ENCODE data around the gene MRPL41.

MRPL41 gene

DNA sequence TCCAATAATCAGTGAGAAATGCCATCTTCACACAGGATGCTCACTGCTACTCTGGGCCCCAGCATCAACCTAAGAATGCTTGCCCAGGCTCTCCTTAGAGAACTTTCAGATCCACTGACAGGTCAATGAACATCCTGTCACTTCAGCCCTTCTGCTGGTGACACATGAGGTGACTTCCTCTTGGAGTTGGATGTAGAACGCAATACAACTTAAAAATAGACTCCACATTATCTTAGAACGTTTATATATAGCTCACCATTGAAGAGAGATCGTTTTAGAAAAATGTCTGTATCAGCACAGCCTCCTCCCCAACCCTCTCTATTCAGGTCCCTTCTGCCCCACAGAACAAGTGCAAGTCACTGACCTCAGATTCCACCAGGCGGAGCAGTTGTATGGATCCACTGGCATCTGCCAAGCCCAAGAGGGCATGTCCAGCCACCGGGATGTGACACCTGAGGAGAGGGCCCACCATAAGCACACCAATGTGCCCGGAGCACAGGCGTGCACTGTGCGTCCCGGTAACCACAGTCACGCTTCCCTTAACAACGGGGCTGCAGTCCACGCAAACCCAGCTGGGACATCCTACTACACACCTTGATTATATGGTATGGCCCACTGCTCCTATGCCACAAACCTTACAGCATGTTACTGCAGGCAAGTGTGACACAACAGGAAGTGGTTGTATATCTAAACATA is 24.2 kb downstream of the MRPL41 start:
- no peak for DNase-seq (ENCODE audit: low read depth)
- H3K4me3 ChIP-seq (ENCODE audit: low read depth, low read length): no peak overlapping the region
- TF ChIP-seq, protein P1, sequence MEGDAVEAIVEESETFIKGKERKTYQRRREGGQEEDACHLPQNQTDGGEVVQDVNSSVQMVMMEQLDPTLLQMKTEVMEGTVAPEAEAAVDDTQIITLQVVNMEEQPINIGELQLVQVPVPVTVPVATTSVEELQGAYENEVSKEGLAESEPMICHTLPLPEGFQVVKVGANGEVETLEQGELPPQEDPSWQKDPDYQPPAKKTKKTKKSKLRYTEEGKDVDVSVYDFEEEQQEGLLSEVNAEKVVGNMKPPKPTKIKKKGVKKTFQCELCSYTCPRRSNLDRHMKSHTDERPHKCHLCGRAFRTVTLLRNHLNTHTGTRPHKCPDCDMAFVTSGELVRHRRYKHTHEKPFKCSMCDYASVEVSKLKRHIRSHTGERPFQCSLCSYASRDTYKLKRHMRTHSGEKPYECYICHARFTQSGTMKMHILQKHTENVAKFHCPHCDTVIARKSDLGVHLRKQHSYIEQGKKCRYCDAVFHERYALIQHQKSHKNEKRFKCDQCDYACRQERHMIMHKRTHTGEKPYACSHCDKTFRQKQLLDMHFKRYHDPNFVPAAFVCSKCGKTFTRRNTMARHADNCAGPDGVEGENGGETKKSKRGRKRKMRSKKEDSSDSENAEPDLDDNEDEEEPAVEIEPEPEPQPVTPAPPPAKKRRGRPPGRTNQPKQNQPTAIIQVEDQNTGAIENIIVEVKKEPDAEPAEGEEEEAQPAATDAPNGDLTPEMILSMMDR (IDR thresholded peaks at IDR 0.05; ENCODE audit: low read depth, low read length, missing control alignments): peak; percentile 10

DNA sequence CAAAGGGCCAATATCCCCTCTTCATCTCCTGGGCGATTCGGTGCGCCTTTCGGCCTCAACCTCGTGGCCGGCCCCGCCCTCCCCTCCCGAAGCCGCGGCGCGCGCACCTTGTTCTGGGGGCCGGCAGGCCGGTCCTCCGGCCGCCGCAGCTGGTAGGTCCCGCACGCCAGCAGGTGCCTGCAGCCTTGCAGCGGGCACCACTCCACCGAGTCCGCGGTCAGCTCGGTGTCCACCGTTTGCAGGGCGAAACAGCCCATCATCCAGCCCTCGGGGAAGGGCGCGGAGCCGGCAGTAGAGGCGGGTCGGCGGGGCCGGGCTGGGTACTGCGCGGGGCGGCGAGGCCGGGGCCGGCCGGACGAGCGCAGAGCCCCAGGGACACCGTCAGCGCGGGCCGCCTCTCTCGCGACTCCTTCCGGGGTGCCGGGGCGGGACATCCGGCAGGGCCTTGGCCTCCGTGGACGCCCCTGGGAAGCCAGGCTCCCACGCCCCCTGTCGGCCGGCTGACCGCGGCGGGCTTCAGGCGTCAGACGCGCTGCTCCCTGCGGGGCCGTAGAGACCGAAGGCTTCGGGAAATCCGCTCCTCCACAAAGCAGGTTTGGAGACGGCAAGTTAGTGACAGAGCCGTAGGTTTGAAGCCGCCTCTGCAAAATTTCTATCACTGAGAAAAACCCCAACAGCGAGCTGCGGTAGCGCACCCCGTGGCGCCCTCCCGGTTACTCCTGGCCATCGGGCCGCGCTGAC is 27.0 kb downstream of the MRPL41 start, which contains the start of gene DPH7:
Gene DPH7, minus strand, starts transcription at position 408 of the 741 bp plus-strand sequence. Its CDS starts 148 bp downstream, at position 260.
- peak; percentile 57 for DNase-seq (ENCODE audit: low read depth)
- peak within 1 kb of the TSS; percentile 93 for H3K4me3 ChIP-seq (ENCODE audit: low read depth, low read length)
- TF ChIP-seq, protein P1 (IDR thresholded peaks at IDR 0.05; ENCODE audit: low read depth, low read length, missing control alignments): peak; percentile 90

DNA sequence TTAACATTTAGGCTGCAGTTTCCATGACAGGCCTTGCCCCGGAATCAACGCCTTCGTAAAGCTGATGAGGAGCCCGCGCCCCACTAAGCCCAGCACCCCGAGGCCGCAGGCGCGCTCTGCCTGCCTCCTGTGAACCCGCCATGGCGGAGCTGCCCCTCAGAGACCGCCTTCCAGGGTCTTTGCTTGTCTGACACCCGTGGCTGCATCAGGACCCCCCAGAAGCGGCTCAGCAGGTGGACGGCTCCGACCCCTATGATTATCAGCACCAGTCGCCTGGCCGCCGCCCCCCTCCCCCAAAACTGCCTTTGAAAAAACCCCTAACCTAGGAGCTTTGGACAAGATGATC is 27.6 kb downstream of the MRPL41 start:
- TF ChIP-seq, protein P1 (IDR thresholded peaks at IDR 0.05; ENCODE audit: low read depth, low read length, missing control alignments): no peak
- peak overlapping the region; percentile 20; the same call in 1 of the 2 replicates for H3K4me3 ChIP-seq (ENCODE audit: low read depth, low read length)
- DNase-seq (ENCODE audit: low read depth): no peak

DNA sequence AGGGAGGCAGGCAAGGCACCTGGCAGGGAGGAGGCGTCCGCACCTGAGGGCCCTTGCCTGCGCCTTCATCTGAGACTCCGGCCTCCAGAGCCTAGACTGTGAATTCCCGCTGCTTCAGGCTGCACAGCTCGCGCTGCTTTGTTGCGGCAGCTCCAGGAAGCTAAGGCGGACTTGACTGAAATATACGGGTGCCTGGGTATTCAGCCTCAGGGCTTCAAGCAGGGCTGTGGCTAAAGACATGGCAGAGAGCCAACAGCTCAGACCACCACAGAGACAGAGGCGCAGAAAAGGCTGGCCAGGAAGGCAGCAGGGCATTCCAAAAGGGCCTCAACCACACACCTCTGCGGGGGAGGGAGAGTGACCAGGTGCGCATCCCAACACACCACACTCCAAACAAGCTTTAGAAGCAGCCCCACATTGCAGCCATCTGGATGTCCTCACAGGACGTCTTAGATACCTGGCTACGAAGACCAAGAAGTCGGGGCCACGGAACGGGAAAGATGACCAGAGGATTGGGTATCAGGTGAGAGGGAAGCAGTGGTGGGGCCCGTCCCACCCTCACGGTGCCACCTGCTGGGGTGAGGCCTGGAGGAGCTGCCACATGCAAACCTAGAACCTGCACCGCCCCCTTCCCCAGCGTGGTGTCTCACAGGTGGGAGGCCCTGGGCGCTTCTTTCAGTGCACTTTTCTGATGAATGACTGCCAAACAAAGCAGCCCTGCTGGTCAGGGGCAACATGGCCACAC is 28.7 kb downstream of the MRPL41 start:
- TF ChIP-seq, protein P1 (IDR thresholded peaks at IDR 0.05; ENCODE audit: low read depth, low read length, missing control alignments): no peak
- no peak overlapping the region for H3K4me3 ChIP-seq (ENCODE audit: low read depth, low read length)
- DNase-seq (ENCODE audit: low read depth): no peak

DNA sequence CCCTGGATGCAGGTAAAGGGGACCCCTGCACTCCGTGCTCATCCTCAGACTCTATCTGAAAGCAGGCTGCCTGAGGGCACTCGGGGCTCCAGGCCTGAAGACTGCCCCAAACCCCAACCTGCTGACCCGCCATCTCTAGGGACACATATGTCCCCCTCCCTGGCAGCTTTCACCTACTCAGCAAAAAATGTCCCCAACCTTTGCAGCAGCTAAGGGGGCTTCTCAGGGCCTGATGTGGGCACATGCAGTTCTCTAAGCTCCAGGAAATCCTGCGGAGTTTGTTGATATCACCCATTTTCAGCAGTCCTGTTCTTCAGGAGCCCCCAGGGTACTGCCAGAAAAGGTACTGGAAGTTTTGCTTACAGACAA is 29.3 kb downstream of the MRPL41 start:
- TF ChIP-seq, protein P1 (IDR thresholded peaks at IDR 0.05; ENCODE audit: low read depth, low read length, missing control alignments): no peak

DNA sequence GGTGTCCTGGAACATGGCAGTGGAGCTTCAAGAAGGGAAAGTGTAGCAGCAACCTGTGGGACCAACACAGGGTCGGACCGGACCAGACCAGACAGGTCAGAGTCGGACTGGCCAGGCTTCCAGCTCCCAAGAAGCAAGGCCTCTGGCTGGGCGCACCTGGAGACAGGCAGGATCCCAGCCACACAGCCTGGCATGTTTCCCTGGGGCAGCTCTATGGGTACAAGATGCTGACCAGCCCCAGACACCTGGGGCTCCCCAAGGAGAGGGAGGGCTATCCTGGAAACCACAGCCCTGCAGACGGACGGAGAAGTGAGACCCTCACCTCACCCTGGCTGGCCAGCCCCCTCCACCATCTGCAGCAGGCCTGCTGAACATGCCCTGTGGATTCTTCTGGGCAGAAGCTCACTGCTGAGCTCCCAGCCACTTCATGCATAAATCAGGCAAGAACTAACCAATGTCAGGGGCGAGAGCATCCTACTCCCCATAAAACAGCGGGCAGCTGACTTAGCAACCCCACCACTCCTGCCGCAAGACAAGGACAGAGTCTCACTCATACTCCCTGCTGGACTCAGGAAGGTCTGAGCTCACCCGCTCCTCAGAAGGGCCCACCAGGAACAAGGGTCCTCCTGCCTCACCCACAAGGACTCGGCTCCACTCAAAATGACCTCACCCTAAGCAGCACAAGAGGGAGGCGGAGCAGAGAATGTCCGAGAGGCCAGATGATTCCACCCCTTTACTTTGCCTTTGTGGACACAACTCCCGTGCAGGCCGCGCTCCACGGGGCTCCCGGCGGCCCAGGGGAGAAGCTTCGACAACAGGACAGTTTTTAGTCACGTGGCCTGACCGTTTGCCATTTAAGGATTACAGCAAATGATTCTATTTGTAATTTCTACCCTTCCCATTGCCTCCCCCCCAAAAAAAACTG is 29.9 kb downstream of the MRPL41 start:
- H3K4me3 ChIP-seq (ENCODE audit: low read depth, low read length): no peak overlapping the region
- TF ChIP-seq, protein P1 (IDR thresholded peaks at IDR 0.05; ENCODE audit: low read depth, low read length, missing control alignments): no peak
- DNase-seq (ENCODE audit: low read depth): no peak

More for the DNA sequence above, 29.3 kb downstream of the MRPL41 start:
- DNase-seq (ENCODE audit: low read depth): no peak
- no peak overlapping the region for H3K4me3 ChIP-seq (ENCODE audit: low read depth, low read length)

Data from GM12864 (cell line).